Measurements from ENCODE around the gene DAD1. TPM values are rescaled to one million over a fixed set of nuclear protein-coding genes. Genes with fewer than 3 reads are reported as not detected.

DAD1 gene
- total and polyA plus RNA-seq, 2 experiments from 2014 or later, result 327 to 463 TPM

GRCh38 chr14:22549324-22549962 is 39.6 kb downstream of the DAD1 start:
- Histone ChIP-seq H3K4me2 (no peak overlapping the region), H3K4me3 (no peak overlapping the region), H3K9me3 (ENCODE audit: low read depth) (no peaks in the 10 kb centered on the region), H3K27ac (peak overlapping the region; percentile 17), H4K20me1 (ENCODE audit: insufficient read depth, poor library complexity, severe bottlenecking) (no peaks in the 10 kb centered on the region), H3K9me2 (replicated peaks; ENCODE audit: insufficient read depth) (no peaks in the 10 kb centered on the region), H3K4me1 (ENCODE audit: insufficient read depth) (peaks cover 37% of the 10 kb centered on the region), H3K36me3 (replicated peaks; ENCODE audit: insufficient read depth, low read depth) (no peaks in the 10 kb centered on the region), H3K79me2 (no peaks in the 10 kb centered on the region), H2AFZ (no peak overlapping the region), H3K27me3 (no peaks in the 10 kb centered on the region)
- no peak for TF ChIP-seq EZH2 (IDR thresholded peaks at IDR 0.05; ENCODE audit: borderline replicate concordance)
- no peak for TF ChIP-seq CTCF (IDR thresholded peaks at IDR 0.05; ENCODE audit: poor library complexity)
- TF ChIP-seq EZH2phosphoT487 (IDR thresholded peaks at IDR 0.05; ENCODE audit: low read depth, severe bottlenecking, unreplicated experiment), result no peak
- WGBS (ENCODE audit: low lambda C conversion rate, missing lambda C conversion rate), result 96% methylated on average over 6 of the region's 6 CpGs
- DNase-seq (ENCODE audit: low spot score), result no peak

DNA sequence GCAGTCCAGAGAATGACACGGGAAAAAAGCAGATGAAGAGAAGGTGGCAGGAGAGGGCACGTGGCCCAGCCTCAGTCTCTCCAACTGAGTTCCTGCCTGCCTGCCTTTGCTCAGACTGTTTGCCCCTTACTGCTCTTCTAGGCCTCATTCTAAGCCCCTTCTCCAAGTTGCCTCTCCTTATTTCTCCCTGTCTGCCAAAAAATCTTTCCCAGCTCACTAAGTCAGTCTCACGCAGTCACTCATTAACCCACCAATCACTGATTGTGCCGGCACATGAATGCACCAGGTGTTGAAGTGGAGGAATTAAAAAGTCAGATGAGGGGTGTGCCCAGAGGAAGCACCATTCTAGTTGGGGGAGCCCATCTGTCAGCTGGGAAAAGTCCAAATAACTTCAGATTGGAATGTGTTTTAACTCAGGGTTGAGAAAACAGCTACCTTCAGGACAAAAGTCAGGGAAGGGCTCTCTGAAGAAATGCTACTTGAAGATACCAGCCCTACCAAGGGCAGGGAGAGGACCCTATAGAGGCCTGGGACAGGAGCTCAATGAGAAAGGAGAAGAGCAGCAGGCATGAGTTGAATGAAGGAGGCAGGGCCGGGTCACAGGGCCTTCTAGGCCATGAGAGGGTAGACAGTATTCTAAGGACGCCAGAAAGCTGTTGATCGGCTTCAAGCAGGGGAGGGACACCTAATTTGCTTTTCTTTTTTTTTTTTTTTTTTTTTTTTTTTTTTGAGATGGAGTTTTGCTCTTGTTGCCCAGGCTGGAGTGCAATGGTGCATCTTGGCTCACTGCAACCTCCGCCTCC is 40.9 kb downstream of the DAD1 start:
- H4K20me1 ChIP-seq (ENCODE audit: insufficient read depth, poor library complexity, severe bottlenecking), result no peaks in the 10 kb centered on the region
- WGBS (ENCODE audit: low lambda C conversion rate, missing lambda C conversion rate), result 84% methylated on average over 7 of the region's 8 CpGs
- DNase-seq (ENCODE audit: low spot score), result no peak
- H3K79me2 ChIP-seq, result no peaks in the 10 kb centered on the region
- no peak for TF ChIP-seq CTCF (IDR thresholded peaks at IDR 0.05; ENCODE audit: poor library complexity)
- no peak for TF ChIP-seq EZH2phosphoT487 (IDR thresholded peaks at IDR 0.05; ENCODE audit: low read depth, severe bottlenecking, unreplicated experiment)
- no peak for TF ChIP-seq EZH2 (IDR thresholded peaks at IDR 0.05; ENCODE audit: borderline replicate concordance)
- no peak overlapping the region for H2AFZ ChIP-seq
- no peak overlapping the region for H3K4me3 ChIP-seq
- H3K4me2 ChIP-seq, result no peak overlapping the region
- H3K36me3 ChIP-seq (replicated peaks; ENCODE audit: insufficient read depth, low read depth), result no peaks in the 10 kb centered on the region
- no peaks in the 10 kb centered on the region for H3K9me2 ChIP-seq (replicated peaks; ENCODE audit: insufficient read depth)
- H3K27me3 ChIP-seq, result no peaks in the 10 kb centered on the region
- no peaks in the 10 kb centered on the region for H3K9me3 ChIP-seq (ENCODE audit: low read depth)
- peak overlapping the region; percentile 56 for H3K27ac ChIP-seq
- H3K4me1 ChIP-seq (ENCODE audit: insufficient read depth), result peaks cover 37% of the 10 kb centered on the region

DNA sequence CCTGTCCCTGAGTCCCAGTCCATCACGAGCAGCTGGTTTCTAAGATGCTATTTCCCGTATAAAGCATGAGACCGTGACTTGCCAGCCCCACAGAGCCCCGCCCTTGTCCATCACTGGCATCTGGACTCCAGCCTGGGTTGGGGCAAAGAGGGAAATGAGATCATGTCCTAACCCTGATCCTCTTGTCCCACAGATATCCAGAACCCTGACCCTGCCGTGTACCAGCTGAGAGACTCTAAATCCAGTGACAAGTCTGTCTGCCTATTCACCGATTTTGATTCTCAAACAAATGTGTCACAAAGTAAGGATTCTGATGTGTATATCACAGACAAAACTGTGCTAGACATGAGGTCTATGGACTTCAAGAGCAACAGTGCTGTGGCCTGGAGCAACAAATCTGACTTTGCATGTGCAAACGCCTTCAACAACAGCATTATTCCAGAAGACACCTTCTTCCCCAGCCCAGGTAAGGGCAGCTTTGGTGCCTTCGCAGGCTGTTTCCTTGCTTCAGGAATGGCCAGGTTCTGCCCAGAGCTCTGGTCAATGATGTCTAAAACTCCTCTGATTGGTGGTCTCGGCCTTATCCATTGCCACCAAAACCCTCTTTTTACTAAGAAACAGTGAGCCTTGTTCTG is 41.6 kb downstream of the DAD1 start:
- no peak overlapping the region for H3K4me2 ChIP-seq

More for the DNA sequence above, 41.6 kb downstream of the DAD1 start:
- 90% methylated on average over 9 of the region's 9 CpGs for WGBS (ENCODE audit: low lambda C conversion rate, missing lambda C conversion rate)
- no peaks in the 10 kb centered on the region for H3K27me3 ChIP-seq
- H3K4me3 ChIP-seq, result no peak overlapping the region
- DNase-seq (ENCODE audit: low spot score), result no peak
- H3K9me3 ChIP-seq (ENCODE audit: low read depth), result no peaks in the 10 kb centered on the region
- no peak overlapping the region for H2AFZ ChIP-seq
- H3K9me2 ChIP-seq (replicated peaks; ENCODE audit: insufficient read depth), result no peaks in the 10 kb centered on the region
- H3K27ac ChIP-seq, result peak overlapping the region; percentile 66
- peaks cover 37% of the 10 kb centered on the region for H3K4me1 ChIP-seq (ENCODE audit: insufficient read depth)
- H4K20me1 ChIP-seq (ENCODE audit: insufficient read depth, poor library complexity, severe bottlenecking), result no peaks in the 10 kb centered on the region
- TF ChIP-seq EZH2 (IDR thresholded peaks at IDR 0.05; ENCODE audit: borderline replicate concordance), result no peak
- TF ChIP-seq CTCF (IDR thresholded peaks at IDR 0.05; ENCODE audit: poor library complexity), result no peak
- TF ChIP-seq EZH2phosphoT487 (IDR thresholded peaks at IDR 0.05; ENCODE audit: low read depth, severe bottlenecking, unreplicated experiment), result no peak
- no peaks in the 10 kb centered on the region for H3K36me3 ChIP-seq (replicated peaks; ENCODE audit: insufficient read depth, low read depth)
- no peaks in the 10 kb centered on the region for H3K79me2 ChIP-seq
